GM12878 (cell line): ENCODE results near the gene DES. TPM values are rescaled to one million over a fixed set of nuclear protein-coding genes. Genes with fewer than 3 reads are reported as not detected.

Experiments used
- ATAC-seq: fragments of 200-7000 bp; cut with Tn5 transposase; 3 replicates; pipeline ENCODE4 v1.9.1; 2020; ENCODE audit warnings: mild to moderate bottlenecking, moderate library complexity
- BruUV-seq: library from RNA; stranded (reverse); fragments of 400-500 nt; replicated peaks from 2 replicates; lab custom pipeline; 2021; lab: Mats Ljungman, UMichigan
- CTCF ChIA-PET: fragments of 300-600 bp; sonication (Branson Sonifier 250); formaldehyde crosslinking; extraction: SDS; loops from one replicate; lab custom pipeline; 2021; ENCODE audit warnings: inconsistent platforms; lab: Yijun Ruan, JAX
- POLR2A ChIA-PET: fragments of 350-600 bp; formaldehyde crosslinking; extraction: SDS; loops from one replicate; lab custom pipeline; 2021; ENCODE audit warnings: inconsistent platforms; lab: Charles Lee
- RAD21 ChIA-PET: fragments of 300-600 bp; sonication (Branson Sonifier 250); formaldehyde crosslinking; loops from one replicate; lab custom pipeline; 2023; ENCODE audit warnings: antibody characterized with exemption; ENCODE audit not compliant: unreplicated experiment; lab: Charles Lee
- SMC1A ChIA-PET: fragments of 300-600 bp; sonication (Branson Sonifier 250); formaldehyde crosslinking; loops from one replicate; lab custom pipeline; 2023; ENCODE audit not compliant: unreplicated experiment, uncharacterized antibody; lab: Charles Lee
- DNase-seq: peaks from one replicate; pipeline ENCODE4 v3.0.0-alpha.2; 2011; ENCODE audit warnings: low read depth, low spot score
- FAIRE-seq: peaks from 3 replicates; lab custom pipeline; 2011; peaks lifted over from hg19 to GRCh38; lab: Jason Lieb, UNC
- H2AFZ ChIP-seq: 2 replicates; pipeline ENCODE4 v1.6.0; 2011; ENCODE audit warnings: low read depth, low read length, control low read depth; ENCODE audit not compliant: control insufficient read depth
- H3K27ac ChIP-seq: 2 replicates; pipeline ENCODE4 v1.5.1; 2011; ENCODE audit warnings: control low read depth; ENCODE audit not compliant: control insufficient read depth, insufficient read depth
- H3K27me3 ChIP-seq, 2 experiments: replicated peaks in 1 of 2; 2 replicates each; pipeline versions ENCODE4 v1.6.0 to v1.6.1; 2011; ENCODE audit warnings: low read length in 1 of 2; ENCODE audit not compliant: control insufficient read depth in 2 of 2, insufficient read depth in 2 of 2
- H3K36me3 ChIP-seq, 2 experiments: 2 replicates each; pipeline ENCODE4 v1.5.1; 2011; ENCODE audit warnings: low read length in 1 of 2; ENCODE audit not compliant: control insufficient read depth in 2 of 2, insufficient read depth in 2 of 2
- H3K4me1 ChIP-seq: 2 replicates; pipeline ENCODE4 v1.6.1; 2011; ENCODE audit warnings: mild to moderate bottlenecking, low read length, moderate library complexity, mixed read lengths; ENCODE audit not compliant: control insufficient read depth, insufficient read depth
- H3K4me2 ChIP-seq: 2 replicates; pipeline ENCODE4 v1.6.0; 2011; ENCODE audit warnings: control low read depth; ENCODE audit not compliant: control insufficient read depth, insufficient read depth
- H3K4me3 ChIP-seq: fragments of 200-600 bp; sonication (generic); 2 replicates; pipeline ENCODE4 v1.5.1; 2016
- H3K79me2 ChIP-seq: 2 replicates; pipeline ENCODE4 v1.6.0; 2011; ENCODE audit warnings: low read length; ENCODE audit not compliant: control insufficient read depth, insufficient read depth
- H3K9ac ChIP-seq: 2 replicates; pipeline ENCODE4 v1.8.0; 2011; ENCODE audit warnings: low read length, control low read depth, mixed read lengths; ENCODE audit not compliant: control insufficient read depth, insufficient read depth
- H3K9me3 ChIP-seq: replicated peaks from 3 replicates; pipeline ENCODE4 v1.5.1; 2011; ENCODE audit warnings: mild to moderate bottlenecking, low read length; ENCODE audit not compliant: control insufficient read depth, insufficient read depth
- H4K20me1 ChIP-seq: 2 replicates; pipeline ENCODE4 v1.6.0; 2011; ENCODE audit not compliant: control insufficient read depth, insufficient read depth
- ATF7 ChIP-seq: fragments of 450-650 bp; IDR thresholded peaks from 2 replicates; pipeline ENCODE4 v1.6.1; 2016; ENCODE audit warnings: low read depth, mild to moderate bottlenecking
- BACH1 ChIP-seq: fragments of 450-650 bp; IDR thresholded peaks from 2 replicates; pipeline ENCODE4 v1.6.1; 2017; ENCODE audit warnings: mild to moderate bottlenecking, borderline replicate concordance
- BMI1 ChIP-seq: fragments of 450-650 bp; IDR thresholded peaks from 2 replicates; pipeline ENCODE4 v1.6.1; 2016; ENCODE audit warnings: mild to moderate bottlenecking, moderate library complexity, borderline replicate concordance
- E2F4 ChIP-seq: IDR thresholded peaks from 2 replicates; pipeline ENCODE4 v1.6.1; 2012; ENCODE audit warnings: low read depth, low read length, improper control_type of control experiment
- ELK1 ChIP-seq: IDR thresholded peaks from 2 replicates; pipeline ENCODE4 v1.6.1; 2012; ENCODE audit warnings: low read depth, low read length, improper control_type of control experiment
- FOXM1 ChIP-seq: IDR thresholded peaks from 2 replicates; pipeline ENCODE4 v1.6.1; 2012; ENCODE audit warnings: low read depth, mild to moderate bottlenecking, inconsistent platforms, low read length, moderate library complexity
- GATAD2B ChIP-seq: fragments of 450-650 bp; conservative IDR thresholded peaks from 2 replicates; pipeline ENCODE4 v1.6.1; 2017; ENCODE audit warnings: low read depth, mild to moderate bottlenecking, moderate library complexity
- HCFC1 ChIP-seq: fragments of 150-350 bp; IDR thresholded peaks from 2 replicates; pipeline ENCODE4 v1.6.1; 2014; ENCODE audit warnings: low read length
- HDGF ChIP-seq: fragments of 450-650 bp; IDR thresholded peaks from 2 replicates; pipeline ENCODE4 v1.6.1; 2016; ENCODE audit warnings: antibody characterized with exemption
- IRF4 ChIP-seq: IDR thresholded peaks from 2 replicates; pipeline ENCODE4 v1.6.1; 2011; ENCODE audit warnings: low read depth, low read length
- KAT2A ChIP-seq: conservative IDR thresholded peaks from 2 replicates; pipeline ENCODE4 v1.6.1; 2011; ENCODE audit warnings: low read depth, low read length; ENCODE audit not compliant: control insufficient read depth
- KLF5 ChIP-seq: fragments of 450-650 bp; IDR thresholded peaks from 2 replicates; pipeline ENCODE4 v1.6.1; 2014; ENCODE audit warnings: mild to moderate bottlenecking; ENCODE audit not compliant: partially characterized antibody
- NBN ChIP-seq: fragments of 450-650 bp; IDR thresholded peaks from 2 replicates; pipeline ENCODE4 v1.6.1; 2016
- NR2C2 ChIP-seq: IDR thresholded peaks from 2 replicates; pipeline ENCODE4 v1.6.1; 2011; ENCODE audit warnings: borderline replicate concordance, low read depth; ENCODE audit not compliant: control insufficient read depth, insufficient read length
- POLR2AphosphoS5 ChIP-seq: IDR thresholded peaks from 2 replicates; pipeline ENCODE4 v1.6.1; 2011; ENCODE audit warnings: mild to moderate bottlenecking, low read length, inconsistent platforms
- POU2F2 ChIP-seq: IDR thresholded peaks from 3 replicates; pipeline ENCODE4 v1.6.1; 2011; ENCODE audit warnings: low read depth, mild to moderate bottlenecking, low read length, borderline replicate concordance
- RBBP5 ChIP-seq: fragments of 200-600 bp; sonication (generic); conservative IDR thresholded peaks from 2 replicates; pipeline ENCODE4 v1.6.1; 2016
- SMARCA5 ChIP-seq: fragments of 450-650 bp; IDR thresholded peaks from 2 replicates; pipeline ENCODE4 v1.6.1; 2017; ENCODE audit warnings: mild to moderate bottlenecking
- SUPT20H ChIP-seq: IDR thresholded peaks from 2 replicates; pipeline ENCODE4 v1.6.1; 2011; ENCODE audit warnings: low read depth, mild to moderate bottlenecking, low read length, moderate library complexity, borderline replicate concordance; ENCODE audit not compliant: control insufficient read depth
- ZBTB33 ChIP-seq: fragments of 450-650 bp; IDR thresholded peaks from 2 replicates; pipeline ENCODE4 v1.6.1; 2017; ENCODE audit warnings: mild to moderate bottlenecking
- ZSCAN29 ChIP-seq: fragments of 450-650 bp; IDR thresholded peaks from 2 replicates; pipeline ENCODE4 v1.6.1; 2017; ENCODE audit warnings: mild to moderate bottlenecking, moderate library complexity
- WGBS: methylation state at CpG from one replicate; pipeline ENCODE4 v1.1.6; 2016; ENCODE audit warnings: low lambda C conversion rate; ENCODE audit not compliant: insufficient replicate concordance, insufficient coverage; ENCODE audit errors: missing lambda C conversion rate; 5-methylcytosine and 5-hydroxymethylcytosine counted together
- in situ Hi-C: fragments of 300-500 bp; cut with MboI; formaldehyde crosslinking; loops from 9 replicates; pipeline ENCODE4 v1.14.3; 2018; ENCODE audit warnings: mixed read lengths
- intact Hi-C: fragments of 100-400 bp; cut with micrococcal nuclease; formaldehyde crosslinking; loops from one replicate; pipeline ENCODE4 v1.14.2; 2022; ENCODE audit not compliant: unreplicated experiment
- polyA plus RNA-seq, 11 experiments: library from polyadenylated mRNA; depleted of rRNA in 4 of 11; unstranded in 6 of 11; stranded (reverse) in 5 of 11; fragments of >200 nt; fragmentation: Nextera tagmentation in 4 of 11; fragmentation: Illumina TruSeq in 1 of 11; extraction: Ambion mirVana in 4 of 11; extraction: Trizol in 1 of 11; gene quantifications; 1 replicate in 1 of 11; 2 replicates in 10 of 11; pipeline versions ENCODE4 v1.2.1 to v1.2.3, GENCODE V29; 2011 to 2016; ENCODE audit warnings: inconsistent platforms in 2 of 11, missing spikeins in 2 of 11, low read depth in 1 of 11
- total RNA-seq, 4 experiments: library from RNA; depleted of rRNA in 3 of 4; stranded (reverse); fragments of >200 nt in 3 of 4; fragmentation: Illumina TruSeq in 1 of 4; extraction: Trizol in 1 of 4; gene quantifications; 2 replicates each; pipeline versions ENCODE4 v1.2.1 to v1.2.3, GENCODE V29; 2013 to 2021

Gene DES
- total and polyA plus RNA-seq, 10 of the 15 experiments (the other 5 are each of a cell fraction or from before 2014, with no cell fraction given) = 0.80 TPM; not detected in 9

- TF ChIP-seq FOXM1 (no peak), IRF4 (no peak), HCFC1 (no peak), POU2F2 (no peak), NBN (no peak)
- TF ChIP-seq, all 136 proteins: peak for 0
These were observed 1.4 kb downstream of the DES start (continued) for GRCh38 chr2:219419331-219420197.

- no peaks in the 10 kb centered on the region for H4K20me1 ChIP-seq
- SMC1A ChIA-PET = no interaction called here
- no TSS peak for BruUV-seq
- ATAC-seq (no peak), FAIRE-seq (no peak), DNase-seq (no peak)
- no peaks in the 10 kb centered on the region for H3K79me2 ChIP-seq
- 42% methylated on average over 8 of the region's 8 CpGs for WGBS
- H3K4me3 ChIP-seq = no peak overlapping the region
- H3K27me3 ChIP-seq = peaks cover 0 to 2% of the 10 kb centered on the region in 2 experiments; a peak in 2 of 4 replicates
- intact Hi-C loops = no loop called here
- no peak overlapping the region for H3K9ac ChIP-seq
- in situ Hi-C loops = no loop called here
- H3K4me2 ChIP-seq = no peak overlapping the region
- H3K9me3 ChIP-seq = no peaks in the 10 kb centered on the region
- no peaks in the 10 kb centered on the region for H3K4me1 ChIP-seq
- POLR2A ChIA-PET = no interaction called here
- no peak overlapping the region for H2AFZ ChIP-seq
- RAD21 ChIA-PET = no interaction called here
- CTCF ChIA-PET = no interaction called here
- H3K36me3 ChIP-seq = no peaks in the 10 kb centered on the region
- H3K27ac ChIP-seq = no peak overlapping the region
- TF ChIP-seq GATAD2B (no peak), ELK1 (no peak), ZBTB33 (no peak), SMARCA5 (no peak), ATF7 (no peak), POLR2AphosphoS5 (no peak), NR2C2 (no peak), ZSCAN29 (no peak), RBBP5 (no peak), SUPT20H (no peak), E2F4 (no peak), HDGF (no peak), BMI1 (no peak), NBN (no peak), BACH1 (no peak), KLF5 (no peak), KAT2A (no peak)
These were observed 2.5 kb downstream of the DES start for GRCh38 chr2:219420687-219421086.
